Thoracic aorta (tissue), 2 donors: ENCODE data around the gene KIRREL1. TPM values are rescaled to one million over a fixed set of nuclear protein-coding genes. Genes with fewer than 3 reads are reported as not detected.
A peak's percentile ranks its signal among the peaks of the same experiment; 100 is the strongest.

Experiments used
- ATAC-seq: fragments of 150-250 bp; one replicate; pipeline ENCODE4 v1.8.0; 2017; ENCODE audit warnings: low read depth; ENCODE audit not compliant: insufficient number of reproducible peaks, low FRiP score
- DNase-seq: peaks from one replicate; pipeline ENCODE4 v3.0.0-alpha.2; 2020; ENCODE audit warnings: low spot score
- H3K27ac ChIP-seq, 2 donors: fragments of 200-600 bp; sonication (generic); 1 replicate in 1 of 2; 2 replicates in 1 of 2; pipeline ENCODE4 v1.5.1; 2016; ENCODE audit warnings: mild to moderate bottlenecking in 2 of 2, moderate library complexity in 2 of 2
- H3K27me3 ChIP-seq: fragments of 200-600 bp; sonication (generic); replicated peaks from 2 replicates; pipeline ENCODE4 v1.6.0; 2016; ENCODE audit warnings: mild to moderate bottlenecking; ENCODE audit not compliant: insufficient read depth
- H3K36me3 ChIP-seq: fragments of 200-600 bp; sonication (generic); one replicate; pipeline ENCODE4 v1.5.1; 2016
- H3K4me1 ChIP-seq, 2 donors: fragments of 200-600 bp; sonication (generic); 1 replicate in 1 of 2; 2 replicates in 1 of 2; pipeline versions ENCODE4 v1.5.1 to v1.6.0; 2016; ENCODE audit warnings: low read depth in 2 of 2, mild to moderate bottlenecking in 1 of 2; ENCODE audit not compliant: control insufficient read depth in 1 of 2
- H3K4me3 ChIP-seq: fragments of 200-600 bp; sonication (generic); 2 replicates; pipeline ENCODE4 v1.5.1; 2016; ENCODE audit warnings: mild to moderate bottlenecking
- H3K9me3 ChIP-seq: fragments of 200-600 bp; sonication (generic); 2 replicates; pipeline ENCODE4 v1.5.1; 2016
- CTCF ChIP-seq: fragments of 200-600 bp; sonication (generic); IDR thresholded peaks from one replicate; pipeline ENCODE4 v1.5.1; 2019; ENCODE audit warnings: antibody characterized with exemption
- total RNA-seq, 2 donors: library from RNA; depleted of rRNA; stranded (reverse); fragments of >200 nt; gene quantifications; one replicate each; pipeline versions ENCODE4 v1.1.0 to v1.2.3, GENCODE V29; 2016

The KIRREL1 gene
- total RNA-seq, 2 donors from 2014 or later, result 111 to 136 TPM

GRCh38 chr1:157966031-157966537 is 27.4 kb upstream of the KIRREL1 start:
- Histone ChIP-seq H3K9me3 (no peaks in the 10 kb centered on the region), H3K27me3 (no peaks in the 10 kb centered on the region), H3K4me3 (no peak overlapping the region), H3K4me1 (peaks cover 8 to 18% of the 10 kb centered on the region in 2 donors), H3K27ac (no peak overlapping the region), H3K36me3 (no peaks in the 10 kb centered on the region)
- TF ChIP-seq CTCF, result no peak
- no peak for ATAC-seq
- no peak for DNase-seq

DNA sequence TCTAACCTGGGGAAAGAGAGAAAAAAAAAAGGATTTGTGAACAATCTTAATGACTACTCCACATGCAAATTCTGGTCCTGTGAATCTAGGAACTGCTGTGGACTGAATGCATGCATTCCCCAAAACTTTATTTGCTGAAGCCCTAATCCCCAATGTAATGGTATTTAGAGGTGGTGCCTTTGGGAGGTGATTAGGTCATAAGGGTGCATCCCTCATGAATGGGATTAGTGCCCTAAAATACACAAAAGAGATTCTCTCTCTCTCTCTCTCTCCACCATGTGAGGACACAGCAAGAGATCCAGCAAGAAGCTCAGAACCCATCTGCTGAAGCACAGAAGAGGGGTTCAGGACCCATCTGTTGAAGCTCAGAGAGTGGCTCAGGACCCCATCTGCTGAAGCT is 26.2 kb upstream of the KIRREL1 start:
- Histone ChIP-seq H3K9me3 (no peaks in the 10 kb centered on the region), H3K4me1 (peaks cover 8 to 18% of the 10 kb centered on the region in 2 donors), H3K4me3 (no peak overlapping the region), H3K27ac (no peak overlapping the region), H3K27me3 (no peaks in the 10 kb centered on the region), H3K36me3 (no peaks in the 10 kb centered on the region)
- DNase-seq (no peak), ATAC-seq (no peak)
- no peak for TF ChIP-seq CTCF

DNA sequence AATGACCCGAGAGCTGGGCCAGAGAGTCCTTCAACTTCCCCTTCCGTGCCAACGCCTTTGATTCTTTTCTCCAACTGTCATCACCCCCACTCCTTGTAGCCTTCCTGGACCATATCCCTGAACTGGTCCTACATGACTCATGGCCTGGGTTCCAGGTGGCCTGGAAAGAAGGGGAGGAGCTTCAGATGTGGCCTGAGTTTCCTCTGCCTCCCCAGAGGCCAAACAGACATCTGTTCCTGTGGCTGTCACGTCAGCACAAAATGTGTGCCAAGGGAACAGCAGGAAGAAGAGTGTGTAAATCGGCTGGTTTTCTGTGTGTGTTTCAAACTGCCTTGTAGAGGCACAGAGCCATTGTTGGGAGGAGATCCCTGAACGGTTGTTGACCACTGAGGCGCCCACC is 24.9 kb upstream of the KIRREL1 start:
- no peaks in the 10 kb centered on the region for H3K9me3 ChIP-seq
- peak overlapping the region; percentile 13 to 40 for H3K27ac ChIP-seq
- no peak for DNase-seq
- no peak for ATAC-seq
- H3K4me3 ChIP-seq, result no peak overlapping the region
- no peaks in the 10 kb centered on the region for H3K36me3 ChIP-seq
- no peaks in the 10 kb centered on the region for H3K27me3 ChIP-seq
- TF ChIP-seq CTCF, result no peak
- H3K4me1 ChIP-seq, result peaks cover 8 to 18% of the 10 kb centered on the region in 2 donors

DNA sequence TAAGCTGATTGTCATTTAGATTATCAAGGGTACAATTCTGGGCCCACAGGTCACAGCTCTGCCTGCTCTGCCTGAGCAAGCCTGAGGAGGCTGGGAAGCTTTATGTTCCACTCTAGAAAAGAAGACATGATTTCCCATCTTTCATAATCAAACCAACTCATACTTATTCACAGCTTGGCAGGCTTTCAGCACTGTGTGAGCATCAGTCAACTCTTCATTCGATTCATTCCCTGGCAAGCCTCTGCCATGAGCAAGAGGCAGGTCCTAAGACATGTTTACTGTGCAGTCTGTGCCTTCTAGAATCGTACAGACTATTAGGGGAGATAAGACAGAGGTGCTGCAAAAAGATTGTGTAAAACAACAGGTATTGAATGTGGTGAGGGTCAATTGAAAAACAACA is 24.5 kb upstream of the KIRREL1 start:
- H3K36me3 ChIP-seq, result no peaks in the 10 kb centered on the region
- DNase-seq (no peak), ATAC-seq (no peak)
- peaks cover 8 to 18% of the 10 kb centered on the region in 2 donors for H3K4me1 ChIP-seq
- no peak for TF ChIP-seq CTCF
- H3K27me3 ChIP-seq, result no peaks in the 10 kb centered on the region
- H3K9me3 ChIP-seq, result no peaks in the 10 kb centered on the region
- no peak overlapping the region for H3K4me3 ChIP-seq
- peak overlapping the region; percentile 29 to 40 for H3K27ac ChIP-seq

DNA sequence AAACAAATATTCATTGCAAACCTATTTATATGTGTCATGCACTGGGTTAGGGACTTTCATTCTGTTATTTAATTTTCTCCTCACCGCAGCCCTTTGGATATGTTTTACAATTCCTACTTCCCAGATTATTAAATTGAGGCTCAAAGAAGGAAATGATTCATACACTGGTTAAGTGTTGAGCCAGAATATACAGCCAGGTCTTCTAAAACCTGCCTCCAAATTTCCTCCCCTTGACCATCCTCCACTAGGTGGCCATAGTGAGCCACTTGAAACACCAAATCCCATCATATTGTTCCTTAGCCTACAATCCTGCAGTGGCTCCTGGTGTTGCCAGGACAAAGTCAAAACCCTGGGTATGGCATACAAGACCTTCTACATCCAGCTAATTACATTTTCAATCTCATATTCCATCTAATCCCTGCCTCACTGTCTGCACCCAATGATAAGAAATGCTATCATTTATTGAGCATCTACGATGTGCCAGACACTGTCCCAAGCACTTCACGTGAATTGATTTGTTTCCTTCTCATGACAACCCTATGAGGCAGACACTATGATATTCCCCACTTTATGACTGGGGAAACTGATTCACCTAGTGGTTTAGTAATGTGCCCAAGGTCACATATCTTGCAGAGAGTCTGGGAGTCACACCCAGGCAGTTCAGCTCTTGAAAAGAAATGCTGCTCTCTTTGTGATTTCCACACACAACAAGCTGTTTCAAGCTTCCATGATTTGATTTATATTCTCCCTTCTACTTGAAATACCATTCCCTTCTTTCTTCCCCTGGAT is 23.6 kb upstream of the KIRREL1 start:
- no peaks in the 10 kb centered on the region for H3K9me3 ChIP-seq
- ATAC-seq (peak; percentile 80), DNase-seq (peak; percentile 38)
- H3K27me3 ChIP-seq, result no peaks in the 10 kb centered on the region
- peak; percentile 70 for TF ChIP-seq CTCF
- H3K36me3 ChIP-seq, result no peaks in the 10 kb centered on the region
- H3K4me1 ChIP-seq, result peaks cover 8 to 18% of the 10 kb centered on the region in 2 donors
- H3K27ac ChIP-seq, result peak overlapping the region; percentile 29 to 39
- H3K4me3 ChIP-seq, result no peak overlapping the region
